ENCODE data around the gene ARID5B.

GRCh38 chr10:62067560-62067959 is 166.1 kb downstream of the ARID5B start:
- TF ChIP-seq CTCF (IDR thresholded peaks at IDR 0.05; ENCODE audit: poor library complexity) = no peak
- TF ChIP-seq EZH2phosphoT487 (IDR thresholded peaks at IDR 0.05; ENCODE audit: low read depth, severe bottlenecking, unreplicated experiment) = no peak
- no peak for TF ChIP-seq EZH2 (IDR thresholded peaks at IDR 0.05; ENCODE audit: borderline replicate concordance)
